HCT116 (cell line): ENCODE measurements around the gene SAG. TPM values are rescaled to one million over a fixed set of nuclear protein-coding genes. Genes with fewer than 3 reads are reported as not detected.

Experiments
- ATAC-seq: fragments of 200-7000 bp; cut with Tn5 transposase; 2 replicates; pipeline ENCODE4 v1.9.1; 2020; ENCODE audit warnings: mild to moderate bottlenecking, moderate library complexity
- BruUV-seq: library from RNA; stranded (reverse); fragments of 400-500 nt; replicated peaks from 2 replicates; lab custom pipeline; 2021; lab: Mats Ljungman, UMichigan
- CTCF ChIA-PET: fragments of 300-600 bp; sonication (Branson Sonifier 250); formaldehyde crosslinking; loops from one replicate; lab custom pipeline; 2021; ENCODE audit warnings: antibody characterized with exemption; lab: Charles Lee
- POLR2A ChIA-PET: fragments of 300-600, 350-600 bp; sonication (Branson Sonifier 250); formaldehyde crosslinking; loops from one replicate; lab custom pipeline; 2021; ENCODE audit warnings: antibody characterized with exemption; lab: Charles Lee
- RAD21 ChIA-PET, 2 experiments: fragments of 300-600 bp; sonication (Branson Sonifier 250); formaldehyde crosslinking; loops; one replicate each; lab custom pipeline; 2023; ENCODE audit warnings: low total read pairs in 2 of 2; ENCODE audit not compliant: uncharacterized antibody in 2 of 2, unreplicated experiment in 2 of 2, low non-redundant PET in 1 of 2; lab: Charles Lee
- DNase-seq: peaks from one replicate; pipeline ENCODE4 v3.0.0-alpha.2; 2010; ENCODE audit warnings: low read depth, low spot score
- H2AFZ ChIP-seq: fragments of 200-600 bp; shearing (Covaris generic), sonication (generic); 2 replicates; pipeline ENCODE4 v1.6.1; 2017; ENCODE audit warnings: low read depth, mixed run types, mixed read lengths, antibody characterized with exemption, low read length; ENCODE audit not compliant: poor library complexity, severe bottlenecking
- H3K27ac ChIP-seq: 2 replicates; pipeline ENCODE4 v1.5.1; 2012; ENCODE audit warnings: low read depth, low read length
- H3K27me3 ChIP-seq: fragments of 200-600 bp; sonication (generic); 2 replicates; pipeline ENCODE4 v1.6.1; 2016; ENCODE audit warnings: mixed run types, low read length, mixed read lengths; ENCODE audit not compliant: insufficient read depth
- H3K36me3 ChIP-seq, 2 experiments: fragments of 200-500 bp in 1 of 2; fragments of 200-600 bp in 1 of 2; sonication (Bioruptor generic) in 1 of 2; sonication (generic) in 1 of 2; 2 replicates each; pipeline versions ENCODE4 v1.5.1 to v1.6.1; 2014 to 2016; ENCODE audit warnings: low read length in 2 of 2, inconsistent platforms in 1 of 2, mixed read lengths in 1 of 2, mixed run types in 1 of 2; ENCODE audit not compliant: insufficient read depth in 2 of 2, control insufficient read depth in 1 of 2
- H3K4me1 ChIP-seq, 2 experiments: fragments of 200-600 bp in 1 of 2; sonication (generic) in 1 of 2; 2 replicates each; pipeline versions ENCODE4 v1.5.1 to v1.6.1; 2012 to 2017; ENCODE audit warnings: low read length in 2 of 2, inconsistent platforms in 1 of 2, mild to moderate bottlenecking in 1 of 2, mixed read lengths in 1 of 2, mixed run types in 1 of 2, moderate library complexity in 1 of 2; ENCODE audit not compliant: insufficient read depth in 2 of 2, control insufficient read depth in 1 of 2
- H3K4me2 ChIP-seq: fragments of 200-600 bp; sonication (generic); 2 replicates; pipeline ENCODE4 v1.6.1; 2017; ENCODE audit warnings: mixed run types, low read length, mixed read lengths
- H3K4me3 ChIP-seq, 2 experiments: fragments of 200-600 bp in 1 of 2; sonication (generic) in 1 of 2; replicated peaks in 1 of 2; 2 replicates each; pipeline ENCODE4 v1.5.1; 2011 to 2016; ENCODE audit warnings: low read length in 2 of 2, control low read depth in 1 of 2, low read depth in 1 of 2, mild to moderate bottlenecking in 1 of 2, mixed read lengths in 1 of 2, mixed run types in 1 of 2
- H3K79me2 ChIP-seq: fragments of 200-600 bp; sonication (generic); 2 replicates; pipeline ENCODE4 v1.6.1; 2017; ENCODE audit warnings: mild to moderate bottlenecking, mixed run types, low read length, moderate library complexity, mixed read lengths; ENCODE audit not compliant: insufficient read depth
- H3K9ac ChIP-seq: fragments of 200-600 bp; sonication (generic); 2 replicates; pipeline ENCODE4 v1.6.1; 2016; ENCODE audit warnings: low read length, mixed read lengths
- H3K9me2 ChIP-seq: fragments of 200-600 bp; sonication (generic), shearing (Covaris generic); 2 replicates; pipeline ENCODE4 v1.6.1; 2017; ENCODE audit warnings: mixed run types, mild to moderate bottlenecking, moderate library complexity; ENCODE audit not compliant: insufficient read depth
- H3K9me3 ChIP-seq, 2 experiments: fragments of 200-500 bp in 1 of 2; fragments of 200-600 bp in 1 of 2; sonication (Bioruptor generic) in 1 of 2; sonication (generic) in 1 of 2; 2 replicates each; pipeline ENCODE4 v1.6.1; 2014 to 2017; ENCODE audit warnings: low read length in 2 of 2, mixed read lengths in 2 of 2, inconsistent platforms in 1 of 2, low read depth in 1 of 2, mild to moderate bottlenecking in 1 of 2, mixed run types in 1 of 2, moderate library complexity in 1 of 2; ENCODE audit not compliant: control insufficient read depth in 1 of 2, insufficient read depth in 1 of 2
- H4K20me1 ChIP-seq: fragments of 200-600 bp; sonication (generic), shearing (Covaris generic); 2 replicates; pipeline ENCODE4 v1.6.1; 2017; ENCODE audit warnings: mixed run types, mild to moderate bottlenecking, moderate library complexity; ENCODE audit not compliant: insufficient read depth
- CBX3 ChIP-seq: IDR thresholded peaks from 2 replicates; pipeline ENCODE4 v1.6.1; 2012; ENCODE audit warnings: low read depth
- CEBPB ChIP-seq: IDR thresholded peaks from 2 replicates; pipeline ENCODE4 v1.6.1; 2012; ENCODE audit warnings: low read depth
- ELF1 ChIP-seq: IDR thresholded peaks from 2 replicates; pipeline ENCODE4 v1.6.1; 2012; ENCODE audit warnings: low read depth, borderline replicate concordance
- EZH2 ChIP-seq: fragments of 200-600 bp; sonication (generic); IDR thresholded peaks from 2 replicates; pipeline ENCODE4 v1.6.1; 2017; ENCODE audit warnings: antibody characterized with exemption, mixed run types
- EZH2phosphoT487 ChIP-seq: fragments of 200-600 bp; IDR thresholded peaks from 2 replicates; pipeline ENCODE4 v1.6.1; 2018; ENCODE audit warnings: antibody characterized with exemption, borderline replicate concordance
- FOSL1 ChIP-seq: IDR thresholded peaks from 2 replicates; pipeline ENCODE4 v1.6.1; 2012; ENCODE audit warnings: low read depth
- JUND ChIP-seq: IDR thresholded peaks from 2 replicates; pipeline ENCODE4 v1.6.1; 2012
- MAX ChIP-seq: IDR thresholded peaks from 2 replicates; pipeline ENCODE4 v1.6.1; 2012
- POLR2A ChIP-seq: IDR thresholded peaks from 2 replicates; pipeline ENCODE4 v1.7.0; 2011; ENCODE audit warnings: borderline replicate concordance; ENCODE audit not compliant: insufficient read depth, insufficient read length; ENCODE audit errors: extremely low read depth
- POLR2AphosphoS5 ChIP-seq: IDR thresholded peaks from 2 replicates; pipeline ENCODE4 v1.6.1; 2011; ENCODE audit warnings: mild to moderate bottlenecking, low read depth, low read length, moderate library complexity
- RAD21 ChIP-seq: IDR thresholded peaks from 2 replicates; pipeline ENCODE4 v1.6.1; 2012; ENCODE audit warnings: low read depth, mild to moderate bottlenecking
- SIN3A ChIP-seq: IDR thresholded peaks from 2 replicates; pipeline ENCODE4 v1.6.1; 2012; ENCODE audit warnings: low read depth
- SP1 ChIP-seq: IDR thresholded peaks from 2 replicates; pipeline ENCODE4 v1.6.1; 2012; ENCODE audit warnings: low read depth
- SRF ChIP-seq: IDR thresholded peaks from 2 replicates; pipeline ENCODE4 v1.6.1; 2012; ENCODE audit warnings: low read depth
- TCF7L2 ChIP-seq: IDR thresholded peaks from 2 replicates; pipeline ENCODE4 v1.7.0; 2011; ENCODE audit warnings: borderline replicate concordance, inconsistent platforms; ENCODE audit not compliant: insufficient read depth, insufficient read length; ENCODE audit errors: extremely low read depth
- YY1 ChIP-seq: IDR thresholded peaks from 2 replicates; pipeline ENCODE4 v1.6.1; 2011; ENCODE audit warnings: low read length, low read depth, moderate library complexity, mild to moderate bottlenecking; ENCODE audit not compliant: insufficient replicate concordance; ENCODE audit errors: extremely low read depth
- ZBTB33 ChIP-seq: IDR thresholded peaks from 2 replicates; pipeline ENCODE4 v1.6.1; 2011; ENCODE audit warnings: mild to moderate bottlenecking, low read length, moderate library complexity; ENCODE audit not compliant: insufficient replicate concordance; ENCODE audit errors: extremely low read depth
- ZFX ChIP-seq: fragments of 450-650 bp; IDR thresholded peaks from 2 replicates; pipeline ENCODE4 v1.6.1; 2017
- ZNF274 ChIP-seq: fragments of 200-500 bp; sonication (Bioruptor generic); IDR thresholded peaks from 2 replicates; pipeline ENCODE4 v1.6.1; 2014; ENCODE audit warnings: mild to moderate bottlenecking, low read depth, low read length, inconsistent platforms
- intact Hi-C: fragments of 100-400 bp; cut with micrococcal nuclease; formaldehyde crosslinking; loops from 2 replicates; pipeline ENCODE4 v1.10.0; 2022
- total RNA-seq: library from RNA; stranded (reverse); gene quantifications from one replicate; pipeline ENCODE4 v1.2.1, GENCODE V29; 2021; ENCODE audit not compliant: unreplicated experiment
- TF ChIP-seq, protein P1 (sequence below), 3 experiments: fragments of 200-600 bp in 1 of 3; sonication (generic) in 1 of 3; IDR thresholded peaks in 2 of 3; conservative IDR thresholded peaks in 1 of 3; 2 replicates each; pipeline ENCODE4 v1.5.1; 2012 to 2017; ENCODE audit warnings: low read depth in 2 of 3, low read length in 2 of 3, antibody characterized with exemption in 1 of 3, borderline replicate concordance in 1 of 3, control low read depth in 1 of 3, mild to moderate bottlenecking in 1 of 3, mixed read lengths in 1 of 3, mixed run types in 1 of 3, moderate library complexity in 1 of 3; ENCODE audit not compliant: insufficient read depth in 1 of 3
- TF ChIP-seq, protein P2 (sequence below): IDR thresholded peaks from 2 replicates; pipeline ENCODE4 v1.6.1; 2012

Gene SAG
- total RNA-seq, 1 experiment from 2014 or later, result not detected

- H3K9ac ChIP-seq, result peak overlapping the region; percentile 30
- intact Hi-C loops, result loop anchor here (2.0 to 5.0 kb wide), 2 partner anchors 92 to 98 kb away; partner anchors contain the start of gene ATG16L1
- no peak for TF ChIP-seq EZH2
- no peak for TF ChIP-seq EZH2phosphoT487
- TF ChIP-seq RAD21, result no peak; the same call in 1 of the 2 replicates
- TF ChIP-seq JUND, result peak; percentile 99
- TF ChIP-seq POLR2A, result no peak
- no peak for TF ChIP-seq ZFX
- TF ChIP-seq, protein P1, sequence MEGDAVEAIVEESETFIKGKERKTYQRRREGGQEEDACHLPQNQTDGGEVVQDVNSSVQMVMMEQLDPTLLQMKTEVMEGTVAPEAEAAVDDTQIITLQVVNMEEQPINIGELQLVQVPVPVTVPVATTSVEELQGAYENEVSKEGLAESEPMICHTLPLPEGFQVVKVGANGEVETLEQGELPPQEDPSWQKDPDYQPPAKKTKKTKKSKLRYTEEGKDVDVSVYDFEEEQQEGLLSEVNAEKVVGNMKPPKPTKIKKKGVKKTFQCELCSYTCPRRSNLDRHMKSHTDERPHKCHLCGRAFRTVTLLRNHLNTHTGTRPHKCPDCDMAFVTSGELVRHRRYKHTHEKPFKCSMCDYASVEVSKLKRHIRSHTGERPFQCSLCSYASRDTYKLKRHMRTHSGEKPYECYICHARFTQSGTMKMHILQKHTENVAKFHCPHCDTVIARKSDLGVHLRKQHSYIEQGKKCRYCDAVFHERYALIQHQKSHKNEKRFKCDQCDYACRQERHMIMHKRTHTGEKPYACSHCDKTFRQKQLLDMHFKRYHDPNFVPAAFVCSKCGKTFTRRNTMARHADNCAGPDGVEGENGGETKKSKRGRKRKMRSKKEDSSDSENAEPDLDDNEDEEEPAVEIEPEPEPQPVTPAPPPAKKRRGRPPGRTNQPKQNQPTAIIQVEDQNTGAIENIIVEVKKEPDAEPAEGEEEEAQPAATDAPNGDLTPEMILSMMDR (IDR thresholded peaks at IDR 0.05 in 2 of 3, conservative IDR thresholded peaks at IDR 0.05 in 1 of 3; ENCODE audit: borderline replicate concordance in 1 of 3, insufficient read depth in 1 of 3, low read depth in 2 of 3, low read length in 2 of 3), result peak in 1 of 3 experiments; percentile 11; a peak in 1 of 6 replicates
- no peak for TF ChIP-seq CEBPB
- TF ChIP-seq, protein P2, sequence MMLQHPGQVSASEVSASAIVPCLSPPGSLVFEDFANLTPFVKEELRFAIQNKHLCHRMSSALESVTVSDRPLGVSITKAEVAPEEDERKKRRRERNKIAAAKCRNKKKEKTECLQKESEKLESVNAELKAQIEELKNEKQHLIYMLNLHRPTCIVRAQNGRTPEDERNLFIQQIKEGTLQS, result no peak; the same call in 1 of the 2 replicates
- peak; percentile 70; the same call in 1 of the 2 replicates for TF ChIP-seq SRF
- peak; percentile 89 for TF ChIP-seq CBX3
- TF ChIP-seq SP1, result peak; percentile 90
- peak; percentile 82 for TF ChIP-seq TCF7L2
- TF ChIP-seq ZNF274, result no peak
- peak; percentile 86 for TF ChIP-seq MAX
- TF ChIP-seq YY1, result peak; percentile 85
- TF ChIP-seq ZBTB33, result peak; percentile 53
- TF ChIP-seq SIN3A, result peak; percentile 77
- peak; percentile 66 for TF ChIP-seq POLR2AphosphoS5
- TF ChIP-seq FOSL1, result peak; percentile 99
- TF ChIP-seq ELF1, result no peak
Observed at GRCh38 chr2:233350708-233351107, 43.1 kb downstream of the SAG start.

More at GRCh38 chr2:233350708-233351107, 43.1 kb downstream of the SAG start:
- peaks cover 37 to 60% of the 10 kb centered on the region in 2 experiments for H3K4me1 ChIP-seq
- peak overlapping the region; percentile 89 for H2AFZ ChIP-seq
- no peaks in the 10 kb centered on the region for H3K9me2 ChIP-seq
- no peaks in the 10 kb centered on the region for H4K20me1 ChIP-seq
- no peaks in the 10 kb centered on the region for H3K36me3 ChIP-seq
- peaks cover 9% of the 10 kb centered on the region for H3K79me2 ChIP-seq
- RAD21 ChIA-PET, result no interaction called here
- BruUV-seq, result no TSS peak
- ATAC-seq (peak; percentile 79), DNase-seq (peak; percentile 92)
- no peaks in the 10 kb centered on the region for H3K9me3 ChIP-seq
- peak overlapping the region in 1 of 2 experiments; percentile 8; a peak in 2 of 4 replicates for H3K4me3 ChIP-seq
- CTCF ChIA-PET, result no interaction called here
- H3K27me3 ChIP-seq, result no peaks in the 10 kb centered on the region
- peak overlapping the region; percentile 60 for H3K4me2 ChIP-seq
- peak overlapping the region; percentile 29 for H3K27ac ChIP-seq
- POLR2A ChIA-PET, result no interaction called here
